Body of pancreas (tissue), 4 donors: ENCODE data around the gene KIF3C. TPM values are rescaled to one million over a fixed set of nuclear protein-coding genes. Genes with fewer than 3 reads are reported as not detected.
"Not testable (repeated sequence)": the region's sequence is repeated elsewhere in the genome, so short reads cannot be mapped to it uniquely, and the experiment has no call there.

Experiments
- ATAC-seq: fragments of 150-250 bp; one replicate; pipeline ENCODE4 v1.9.1; 2016
- DNase-seq, 4 donors: peaks; one replicate each; pipeline ENCODE4 v3.0.0-alpha.2; 2019
- H3K27ac ChIP-seq, 4 donors: fragments of 200-600 bp; sonication (generic); 1 replicate in 3 of 4; 2 replicates in 1 of 4; pipeline versions ENCODE4 v1.5.1 to v1.6.1; 2016 to 2019; ENCODE audit warnings: mild to moderate bottlenecking in 1 of 4, mixed read lengths in 1 of 4, moderate library complexity in 1 of 4
- H3K27me3 ChIP-seq, 2 donors: fragments of 200-600 bp; sonication (generic); one replicate each; pipeline ENCODE4 v1.6.0; 2016; ENCODE audit warnings: mild to moderate bottlenecking in 1 of 2
- H3K36me3 ChIP-seq, 2 donors: fragments of 200-600 bp; sonication (generic); replicated peaks in 1 of 2; 2 replicates each; pipeline ENCODE4 v1.5.1; 2016; ENCODE audit warnings: low read depth in 2 of 2; ENCODE audit not compliant: insufficient read depth in 1 of 2
- H3K4me1 ChIP-seq: fragments of 200-600 bp; sonication (generic); one replicate; pipeline ENCODE4 v1.6.0; 2016
- H3K4me3 ChIP-seq, 2 donors: fragments of 200-600 bp; sonication (generic); 1 replicate in 1 of 2; 2 replicates in 1 of 2; pipeline ENCODE4 v1.5.1; 2016 to 2019
- H3K9me3 ChIP-seq, 3 donors: fragments of 200-600 bp; sonication (generic); 1 replicate in 2 of 3; 2 replicates in 1 of 3; pipeline ENCODE4 v1.5.1; 2016
- CTCF ChIP-seq, 7 experiments: fragments of 450-650 bp in 4 of 7; fragments of 200-600 bp in 3 of 7; sonication (generic) in 3 of 7; IDR thresholded peaks; one replicate each; pipeline ENCODE4 v1.5.1; 2016 to 2019; ENCODE audit warnings: antibody characterized with exemption in 7 of 7
- POLR2A ChIP-seq, 3 donors: fragments of 450-650 bp; IDR thresholded peaks; one replicate each; pipeline ENCODE4 v1.6.1; 2016; ENCODE audit warnings: antibody characterized with exemption in 3 of 3, mild to moderate bottlenecking in 2 of 3
- WGBS, 2 donors: methylation state at CpG; one replicate each; pipeline ENCODE4 v1.1.5; 2017; 5-methylcytosine and 5-hydroxymethylcytosine counted together
- intact Hi-C: fragments of 100-400 bp; cut with DNase I; formaldehyde crosslinking; loops from one replicate; pipeline ENCODE4 v1.15.1; 2023
- total RNA-seq, 2 donors: library from RNA; depleted of rRNA; stranded (reverse); fragments of >200 nt; gene quantifications; one replicate each; pipeline ENCODE4 v1.1.0, GENCODE V29; 2016

Gene KIF3C
- total RNA-seq, 2 donors from 2014 or later = 0.99 to 3.1 TPM

GRCh38 chr2:25912851-25913695, 69.2 kb downstream of the KIF3C start:
- no peaks in the 10 kb centered on the region for H3K9me3 ChIP-seq
- H3K27me3 ChIP-seq = no peaks in the 10 kb centered on the region
- intact Hi-C loops = no loop called here
- TF ChIP-seq POLR2A (IDR thresholded peaks at IDR 0.05) (no peak), CTCF (IDR thresholded peaks at IDR 0.05) (no peak)
- H3K4me1 ChIP-seq = no peaks in the 10 kb centered on the region
- DNase-seq (no peak), ATAC-seq (no peak)
- no peak overlapping the region for H3K27ac ChIP-seq
- 29 to 30% methylated on average over 10 of the region's 10 CpGs for WGBS, 2 donors
- no peaks in the 10 kb centered on the region for H3K36me3 ChIP-seq
- H3K4me3 ChIP-seq = no peak overlapping the region

GRCh38 chr2:25909574-25909973, 72.7 kb downstream of the KIF3C start:
- H3K4me1 ChIP-seq, H3K4me3 ChIP-seq, H3K9me3 ChIP-seq, DNase-seq, intact Hi-C loops, ATAC-seq, H3K27ac ChIP-seq, H3K36me3 ChIP-seq, H3K27me3 ChIP-seq: not testable (repeated sequence)
- 70% methylated on average over 2 to 5 of the region's 5 CpGs for WGBS, 2 donors

- no peaks in the 10 kb centered on the region for H3K4me1 ChIP-seq
- 88 to 95% methylated on average over 2 of the region's 2 CpGs for WGBS, 2 donors
Measured at GRCh38 chr2:25905126-25905525, 77.2 kb downstream of the KIF3C start.

GRCh38 chr2:25903216-25903776, 79.0 kb downstream of the KIF3C start:
- ATAC-seq (no peak), DNase-seq (no peak)
- H3K27me3 ChIP-seq = no peaks in the 10 kb centered on the region
- H3K36me3 ChIP-seq = no peaks in the 10 kb centered on the region
- no peaks in the 10 kb centered on the region for H3K9me3 ChIP-seq
- no peaks in the 10 kb centered on the region for H3K4me1 ChIP-seq
- H3K27ac ChIP-seq = no peak overlapping the region
- TF ChIP-seq CTCF (IDR thresholded peaks at IDR 0.05) = no peak
- TF ChIP-seq POLR2A (IDR thresholded peaks at IDR 0.05) = no peak
- no peak overlapping the region for H3K4me3 ChIP-seq
- 58 to 65% methylated on average over 5 of the region's 5 CpGs for WGBS, 2 donors
- intact Hi-C loops = no loop called here

More at GRCh38 chr2:25905126-25905525, 77.2 kb downstream of the KIF3C start:
- H3K27me3 ChIP-seq = no peaks in the 10 kb centered on the region
- no peak overlapping the region for H3K4me3 ChIP-seq
- DNase-seq (no peak), ATAC-seq (no peak)
- no peak overlapping the region for H3K27ac ChIP-seq
- no peaks in the 10 kb centered on the region for H3K9me3 ChIP-seq
- H3K36me3 ChIP-seq = no peaks in the 10 kb centered on the region
- intact Hi-C loops = no loop called here
- TF ChIP-seq CTCF (IDR thresholded peaks at IDR 0.05) (no peak), POLR2A (IDR thresholded peaks at IDR 0.05) (no peak)

- Histone ChIP-seq H3K36me3 (no peaks in the 10 kb centered on the region), H3K9me3 (no peaks in the 10 kb centered on the region), H3K4me3 (no peak overlapping the region), H3K27me3 (no peaks in the 10 kb centered on the region), H3K4me1 (no peaks in the 10 kb centered on the region), H3K27ac (no peak overlapping the region)
- no peak for ATAC-seq
- 83 to 84% methylated on average over 6 to 11 of the region's 11 CpGs for WGBS, 2 donors
- intact Hi-C loops = no loop called here
- no peak for TF ChIP-seq CTCF (IDR thresholded peaks at IDR 0.05)
- no peak for TF ChIP-seq POLR2A (IDR thresholded peaks at IDR 0.05)
- no peak for DNase-seq
Measured at GRCh38 chr2:25899404-25899970, 82.8 kb downstream of the KIF3C start.
